GM10266 (cell line): ENCODE data around the gene DMKN.

Experiments used
- DNase-seq: peaks from one replicate; pipeline ENCODE4 v3.0.0; 2012; ENCODE audit errors: extremely low spot score
- CTCF ChIP-seq: IDR thresholded peaks from 2 replicates; pipeline ENCODE4 v1.5.1; 2012; ENCODE audit warnings: mild to moderate bottlenecking, low read depth; ENCODE audit not compliant: control insufficient read depth, insufficient read depth; ENCODE audit errors: missing control alignments

The DMKN gene

GRCh38 chr19:35502751-35503150 is 10.7 kb downstream of the DMKN start:
- no peak for DNase-seq
- TF ChIP-seq CTCF: no peak

DNA sequence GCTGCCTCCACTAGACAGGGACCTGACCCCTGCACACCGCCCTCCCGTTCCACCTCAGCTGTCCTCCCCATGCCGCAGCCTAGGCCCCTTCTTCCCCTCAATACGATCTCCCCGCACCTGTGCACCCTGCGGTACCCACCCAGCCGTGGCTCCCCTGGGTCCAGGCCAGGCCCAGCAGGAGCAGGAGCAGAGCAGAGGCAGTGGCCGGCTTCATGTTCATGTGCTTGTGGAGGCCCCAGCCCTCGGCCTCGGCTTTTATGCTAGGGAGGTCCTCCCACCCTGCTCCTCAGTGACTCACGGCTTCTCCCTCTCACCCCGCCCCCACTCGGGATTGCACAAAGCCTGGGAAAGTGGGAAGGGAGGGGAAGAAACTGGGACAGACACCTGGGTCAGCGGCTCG is 11.8 kb downstream of the DMKN start:
- DNase-seq: no peak
- TF ChIP-seq CTCF: no peak

GRCh38 chr19:35500611-35501010 is 12.8 kb downstream of the DMKN start:
- no peak for DNase-seq
- no peak for TF ChIP-seq CTCF

DNA sequence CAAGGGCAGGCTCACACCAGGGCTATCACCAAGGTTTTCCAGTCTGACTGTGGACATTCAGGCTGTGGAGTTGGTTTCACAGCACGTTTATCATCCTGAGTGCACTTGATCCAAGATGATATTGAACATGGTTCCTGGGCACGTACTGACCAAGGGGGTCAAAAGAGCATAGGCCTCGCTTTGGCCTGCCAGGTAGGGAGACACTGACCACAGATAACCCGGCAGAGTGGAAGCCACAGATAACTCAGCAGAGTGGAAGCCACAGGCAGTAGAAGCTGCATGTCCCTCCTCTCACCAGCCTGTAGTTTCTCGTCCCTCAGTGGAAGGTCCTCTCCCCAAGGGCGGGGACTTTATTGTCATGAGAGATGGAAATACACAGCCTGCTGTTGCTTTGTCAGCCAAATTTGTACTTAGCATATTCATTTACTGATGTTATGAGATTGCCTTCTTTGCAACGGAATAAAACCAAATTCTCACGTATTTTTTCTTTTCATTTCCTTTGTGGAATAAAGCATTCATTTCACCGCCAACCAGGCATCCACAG is 14.4 kb downstream of the DMKN start:
- no peak for DNase-seq
- no peak for TF ChIP-seq CTCF

- DNase-seq: no peak
- no peak for TF ChIP-seq CTCF
These were observed 15.2 kb downstream of the DMKN start for GRCh38 chr19:35498220-35498619.

GRCh38 chr19:35497406-35497805 is 16.0 kb downstream of the DMKN start:
- no peak for DNase-seq
- no peak for TF ChIP-seq CTCF

- peak; percentile 93 for TF ChIP-seq CTCF
- DNase-seq: peak; percentile 82
These were observed 18.1 kb downstream of the DMKN start for GRCh38 chr19:35495107-35496064.
